Upper lobe of left lung (tissue), 4 donors: ENCODE data around the gene PREX1.

ENCODE experiments used
- CTCF ChIP-seq, 6 experiments: fragments of 450-650 bp in 4 of 6; fragments of 200-600 bp in 2 of 6; sonication (generic) in 2 of 6; IDR thresholded peaks; one replicate each; pipeline ENCODE4 v1.5.1; 2016 to 2019; ENCODE audit warnings: antibody characterized with exemption in 6 of 6
- EP300 ChIP-seq, 4 donors: sonication (generic); formaldehyde crosslinking; IDR thresholded peaks; one replicate each; pipeline ENCODE4 v1.5.1; 2017; ENCODE audit warnings: antibody characterized with exemption in 4 of 4, control low read depth in 2 of 4
- POLR2AphosphoS5 ChIP-seq, 2 donors: sonication (generic); formaldehyde crosslinking; IDR thresholded peaks; one replicate each; pipeline ENCODE4 v1.5.1; 2017; ENCODE audit warnings: antibody characterized with exemption in 2 of 2

- no peak for TF ChIP-seq CTCF (IDR thresholded peaks at IDR 0.05)
- no peak for TF ChIP-seq EP300 (IDR thresholded peaks at IDR 0.05)
- TF ChIP-seq POLR2AphosphoS5 (IDR thresholded peaks at IDR 0.05) = no peak
Measured at GRCh38 chr20:48805716-48806115, 22.1 kb downstream of the PREX1 start.
